Muscle layer of duodenum (tissue), 2 donors: ENCODE results near the gene ARHGEF35.
"Not testable (repeated sequence)": the region's sequence is repeated elsewhere in the genome, so short reads cannot be mapped to it uniquely, and the experiment has no call there.

Source experiments
- H3K27ac ChIP-seq: one replicate; pipeline ENCODE4 v1.7.0; 2013; ENCODE audit warnings: mild to moderate bottlenecking, low read length
- H3K27me3 ChIP-seq: one replicate; pipeline ENCODE4 v1.7.0; 2013; ENCODE audit warnings: low read depth, mild to moderate bottlenecking, control low read depth, low read length
- H3K36me3 ChIP-seq, 2 donors: one replicate each; pipeline ENCODE4 v1.7.0; 2013; ENCODE audit warnings: low read length in 2 of 2, control low read depth in 1 of 2, mild to moderate bottlenecking in 1 of 2; ENCODE audit not compliant: insufficient read depth in 2 of 2, control insufficient read depth in 1 of 2
- H3K4me1 ChIP-seq, 2 donors: one replicate each; pipeline ENCODE4 v1.7.0; 2013; ENCODE audit warnings: low read length in 2 of 2, mild to moderate bottlenecking in 2 of 2, control low read depth in 1 of 2, moderate library complexity in 1 of 2; ENCODE audit not compliant: insufficient read depth in 2 of 2, control insufficient read depth in 1 of 2
- H3K4me3 ChIP-seq, 2 donors: one replicate each; pipeline ENCODE4 v1.7.0; 2013; ENCODE audit warnings: low read length in 2 of 2, low read depth in 1 of 2, mild to moderate bottlenecking in 1 of 2
- H3K9me3 ChIP-seq, 2 donors: one replicate each; pipeline ENCODE4 v1.7.0; 2013; ENCODE audit warnings: low read length in 2 of 2, control low read depth in 1 of 2, mild to moderate bottlenecking in 1 of 2; ENCODE audit not compliant: control insufficient read depth in 1 of 2
- donor health status: healthy.

ARHGEF35 gene

GRCh38 chr7:144174613-144175012 lies 21.0 kb downstream of the ARHGEF35 start:
- H3K36me3 ChIP-seq, result no peaks in the 10 kb centered on the region
- H3K27ac ChIP-seq, result no peak overlapping the region
- H3K4me1 ChIP-seq, result no peaks in the 10 kb centered on the region
- H3K27me3 ChIP-seq, result no peaks in the 10 kb centered on the region
- H3K9me3 ChIP-seq, result no peaks in the 10 kb centered on the region
- no peak overlapping the region for H3K4me3 ChIP-seq

DNA sequence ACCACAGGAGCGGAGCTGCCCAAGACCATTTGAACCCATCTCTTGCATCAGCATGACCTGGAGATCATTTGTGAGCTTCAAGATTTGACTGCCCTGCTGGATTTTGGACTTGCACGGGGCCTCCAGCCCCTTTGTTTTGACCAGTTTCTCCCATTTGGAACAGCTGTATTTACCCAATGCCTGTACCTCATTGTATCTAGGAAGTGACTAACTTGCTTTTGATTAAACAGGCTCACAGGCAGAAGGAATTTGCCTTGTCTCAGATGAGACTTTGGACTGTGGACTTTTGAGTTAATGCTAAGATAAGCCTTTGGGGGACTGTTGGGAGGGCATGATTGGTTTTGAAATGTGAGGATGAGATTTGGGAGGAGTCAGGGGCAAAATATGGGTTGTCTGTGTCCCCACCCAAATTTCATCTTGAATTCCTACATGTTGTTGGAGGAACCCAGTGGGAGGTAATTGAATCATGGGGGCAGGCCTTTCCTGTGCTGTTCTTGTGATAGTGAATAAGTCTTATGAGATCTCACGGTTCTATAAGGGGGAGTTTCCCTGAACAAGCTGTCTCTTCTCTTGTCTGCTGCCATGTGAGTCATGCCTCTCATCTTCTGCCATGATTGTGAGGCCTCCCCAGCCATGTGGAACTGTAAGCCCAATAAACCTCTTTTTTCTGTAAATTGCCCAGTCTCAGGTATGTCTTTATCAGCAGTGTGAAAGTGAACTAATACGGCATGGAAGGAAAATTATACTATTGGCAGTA lies 23.9 kb downstream of the ARHGEF35 start:
- H3K4me1 ChIP-seq, H3K9me3 ChIP-seq, H3K4me3 ChIP-seq, H3K36me3 ChIP-seq, H3K27ac ChIP-seq, H3K27me3 ChIP-seq: not testable (repeated sequence)

DNA sequence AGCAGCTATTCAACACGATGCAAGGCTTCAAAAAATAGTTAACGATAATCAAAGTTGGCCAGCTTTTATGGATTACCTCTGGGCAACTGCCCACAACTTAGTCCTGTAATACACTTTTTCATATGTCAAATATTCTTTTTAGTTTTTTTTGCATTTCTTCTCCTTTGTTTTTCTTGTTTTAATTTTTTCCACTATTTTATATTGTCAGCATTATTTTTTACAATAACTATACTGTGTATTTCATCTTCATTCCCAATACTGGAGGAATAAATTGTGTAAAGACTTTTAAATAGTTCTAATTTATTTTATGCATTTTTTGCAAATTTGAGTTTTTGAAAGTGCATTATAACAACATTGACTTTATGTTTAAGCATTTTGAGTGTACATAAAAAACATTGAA lies 30.8 kb downstream of the ARHGEF35 start:
- Histone ChIP-seq H3K27me3 (no peaks in the 10 kb centered on the region), H3K27ac (no peak overlapping the region), H3K9me3 (peaks cover 0 to 2% of the 10 kb centered on the region in 2 donors), H3K4me3 (no peak overlapping the region), H3K4me1 (no peaks in the 10 kb centered on the region), H3K36me3 (no peaks in the 10 kb centered on the region)

DNA sequence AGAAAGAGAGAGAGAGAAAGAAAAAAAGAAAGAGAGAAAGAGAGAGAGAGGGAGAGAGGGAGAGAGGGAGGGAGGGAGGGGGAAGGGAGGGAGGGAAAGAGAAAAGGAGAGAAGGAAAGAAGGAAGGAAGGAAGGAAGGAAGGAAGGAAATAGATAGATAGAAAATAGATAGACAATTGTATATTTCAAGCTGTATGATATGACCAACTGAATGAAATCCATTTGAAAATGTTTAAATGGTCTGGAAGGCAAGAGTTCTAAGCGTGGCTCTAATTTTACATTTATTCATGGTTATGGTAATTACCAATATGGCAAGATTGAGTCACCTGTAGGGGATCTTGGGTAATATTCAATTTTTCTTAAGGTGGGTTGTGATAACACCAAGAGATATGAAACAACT lies 36.8 kb downstream of the ARHGEF35 start:
- peaks cover 0 to 2% of the 10 kb centered on the region in 2 donors for H3K9me3 ChIP-seq
- H3K4me1 ChIP-seq, result no peaks in the 10 kb centered on the region
- H3K27me3 ChIP-seq, result no peaks in the 10 kb centered on the region
- no peak overlapping the region for H3K27ac ChIP-seq
- no peak overlapping the region for H3K4me3 ChIP-seq
- no peaks in the 10 kb centered on the region for H3K36me3 ChIP-seq

DNA sequence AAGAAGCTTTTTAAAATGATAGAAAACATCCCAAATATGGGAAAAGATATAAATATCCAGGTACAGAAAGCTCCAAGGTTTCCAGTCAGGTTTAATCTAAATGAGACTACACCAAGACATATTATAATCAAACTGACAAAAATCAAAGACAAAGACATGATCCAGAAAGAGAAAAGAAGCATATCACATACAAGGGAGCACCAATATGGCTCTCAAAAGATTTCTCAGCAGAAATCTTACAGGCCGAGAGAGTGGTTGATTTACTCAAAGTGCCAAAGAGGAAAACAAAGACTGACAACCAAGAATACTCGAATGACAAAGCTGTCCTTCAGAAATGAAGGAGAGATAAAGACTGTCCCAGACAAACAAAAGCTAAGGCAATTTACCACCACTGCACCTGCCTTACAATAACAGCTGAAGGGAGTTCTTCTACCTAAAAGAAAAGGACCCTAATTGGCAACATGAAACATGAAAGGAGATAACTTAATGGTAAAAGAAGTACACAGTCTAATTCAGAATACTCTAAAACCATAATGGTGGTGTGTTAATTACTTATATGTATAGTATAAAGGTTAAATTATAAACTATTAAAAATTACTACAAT lies 47.3 kb downstream of the ARHGEF35 start:
- Histone ChIP-seq H3K4me1 (no peaks in the 10 kb centered on the region), H3K9me3 (peaks cover 8 to 29% of the 10 kb centered on the region in 2 donors), H3K27me3 (no peaks in the 10 kb centered on the region), H3K4me3 (no peak overlapping the region), H3K36me3 (no peaks in the 10 kb centered on the region), H3K27ac (no peak overlapping the region)

- H3K9me3 ChIP-seq, result peaks cover 8 to 21% of the 10 kb centered on the region in 2 donors
- no peak overlapping the region for H3K4me3 ChIP-seq
- H3K4me1 ChIP-seq, result no peaks in the 10 kb centered on the region
- no peak overlapping the region for H3K27ac ChIP-seq
- no peaks in the 10 kb centered on the region for H3K27me3 ChIP-seq
- no peaks in the 10 kb centered on the region for H3K36me3 ChIP-seq
Observed at GRCh38 chr7:144144426-144144825, 51.2 kb downstream of the ARHGEF35 start.

GRCh38 chr7:144142187-144142586 lies 53.4 kb downstream of the ARHGEF35 start:
- Histone ChIP-seq H3K4me3 (no peak overlapping the region), H3K27ac (no peak overlapping the region), H3K4me1 (no peaks in the 10 kb centered on the region), H3K36me3 (no peaks in the 10 kb centered on the region), H3K9me3 (peaks cover 0 to 6% of the 10 kb centered on the region in 2 donors), H3K27me3 (no peaks in the 10 kb centered on the region)

GRCh38 chr7:144137501-144137900 lies 58.1 kb downstream of the ARHGEF35 start:
- Histone ChIP-seq H3K9me3 (no peaks in the 10 kb centered on the region), H3K27me3 (no peaks in the 10 kb centered on the region), H3K4me1 (no peaks in the 10 kb centered on the region), H3K27ac (no peak overlapping the region), H3K36me3 (no peaks in the 10 kb centered on the region), H3K4me3 (no peak overlapping the region)
